ENCODE results near the gene ILF2. TPM values are rescaled to one million over a fixed set of nuclear protein-coding genes. Genes with fewer than 3 reads are reported as not detected.
A peak's percentile ranks its signal among the peaks of the same experiment; 100 is the strongest.

The ILF2 gene
- total and polyA plus RNA-seq, 7 donors: 59.8 to 166 (median 88.3) TPM

DNA sequence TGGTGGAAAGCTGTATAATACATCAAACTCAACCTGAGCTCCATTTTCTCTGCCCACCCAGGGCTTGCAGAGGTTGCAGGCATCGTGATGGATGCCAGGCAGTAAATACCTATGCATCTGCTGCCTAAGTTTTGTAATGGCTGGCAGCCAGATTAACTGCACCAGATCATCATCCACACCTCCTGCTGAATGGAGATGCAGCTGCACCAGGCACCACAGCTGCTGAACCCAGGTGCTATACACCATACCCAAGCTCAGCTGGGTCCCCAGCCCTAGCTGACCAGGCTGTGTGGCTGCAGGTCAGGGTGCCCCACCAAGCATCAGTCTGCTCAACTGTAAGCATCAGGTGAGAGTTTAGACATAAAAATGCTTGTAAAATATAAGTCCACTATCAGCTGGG is 19.0 kb downstream of the ILF2 start:
- H3K4me1 ChIP-seq: no peaks in the 10 kb centered on the region
- peak; percentile 40 for DNase-seq
- no peaks in the 10 kb centered on the region for H3K27me3 ChIP-seq
- no peaks in the 10 kb centered on the region for H3K9me3 ChIP-seq
- no peak overlapping the region for H3K4me3 ChIP-seq
- no peak overlapping the region for H3K27ac ChIP-seq
- TF ChIP-seq, protein P1, sequence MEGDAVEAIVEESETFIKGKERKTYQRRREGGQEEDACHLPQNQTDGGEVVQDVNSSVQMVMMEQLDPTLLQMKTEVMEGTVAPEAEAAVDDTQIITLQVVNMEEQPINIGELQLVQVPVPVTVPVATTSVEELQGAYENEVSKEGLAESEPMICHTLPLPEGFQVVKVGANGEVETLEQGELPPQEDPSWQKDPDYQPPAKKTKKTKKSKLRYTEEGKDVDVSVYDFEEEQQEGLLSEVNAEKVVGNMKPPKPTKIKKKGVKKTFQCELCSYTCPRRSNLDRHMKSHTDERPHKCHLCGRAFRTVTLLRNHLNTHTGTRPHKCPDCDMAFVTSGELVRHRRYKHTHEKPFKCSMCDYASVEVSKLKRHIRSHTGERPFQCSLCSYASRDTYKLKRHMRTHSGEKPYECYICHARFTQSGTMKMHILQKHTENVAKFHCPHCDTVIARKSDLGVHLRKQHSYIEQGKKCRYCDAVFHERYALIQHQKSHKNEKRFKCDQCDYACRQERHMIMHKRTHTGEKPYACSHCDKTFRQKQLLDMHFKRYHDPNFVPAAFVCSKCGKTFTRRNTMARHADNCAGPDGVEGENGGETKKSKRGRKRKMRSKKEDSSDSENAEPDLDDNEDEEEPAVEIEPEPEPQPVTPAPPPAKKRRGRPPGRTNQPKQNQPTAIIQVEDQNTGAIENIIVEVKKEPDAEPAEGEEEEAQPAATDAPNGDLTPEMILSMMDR (IDR thresholded peaks at IDR 0.05): no peak
- TF ChIP-seq EP300 (IDR thresholded peaks at IDR 0.05) (no peak), POLR2A (IDR thresholded peaks at IDR 0.05) (no peak), POLR2AphosphoS5 (IDR thresholded peaks at IDR 0.05) (no peak)
- H3K36me3 ChIP-seq: peaks cover 0 to 4% (median 2%) of the 10 kb centered on the region in 4 donors
- WGBS, 2 donors: 31 to 72% methylated on average over 1 of the region's 1 CpG
- intact Hi-C loops (cut with DNase I): no loop called here

GRCh38 chr1:153649863-153650235 is 20.9 kb downstream of the ILF2 start:
- Histone ChIP-seq H3K36me3 (peaks cover 9 to 23% (median 17%) of the 10 kb centered on the region in 4 donors), H3K4me1 (no peaks in the 10 kb centered on the region), H3K4me3 (no peak overlapping the region), H3K27ac (no peak overlapping the region), H3K27me3 (no peaks in the 10 kb centered on the region), H3K9me3 (no peaks in the 10 kb centered on the region)
- intact Hi-C loops (cut with DNase I): no loop called here
- DNase-seq: no peak
- 67 to 88% methylated on average over 2 of the region's 2 CpGs for WGBS, 2 donors
- TF ChIP-seq, protein P1 (IDR thresholded peaks at IDR 0.05): no peak
- no peak for TF ChIP-seq POLR2AphosphoS5 (IDR thresholded peaks at IDR 0.05)

DNA sequence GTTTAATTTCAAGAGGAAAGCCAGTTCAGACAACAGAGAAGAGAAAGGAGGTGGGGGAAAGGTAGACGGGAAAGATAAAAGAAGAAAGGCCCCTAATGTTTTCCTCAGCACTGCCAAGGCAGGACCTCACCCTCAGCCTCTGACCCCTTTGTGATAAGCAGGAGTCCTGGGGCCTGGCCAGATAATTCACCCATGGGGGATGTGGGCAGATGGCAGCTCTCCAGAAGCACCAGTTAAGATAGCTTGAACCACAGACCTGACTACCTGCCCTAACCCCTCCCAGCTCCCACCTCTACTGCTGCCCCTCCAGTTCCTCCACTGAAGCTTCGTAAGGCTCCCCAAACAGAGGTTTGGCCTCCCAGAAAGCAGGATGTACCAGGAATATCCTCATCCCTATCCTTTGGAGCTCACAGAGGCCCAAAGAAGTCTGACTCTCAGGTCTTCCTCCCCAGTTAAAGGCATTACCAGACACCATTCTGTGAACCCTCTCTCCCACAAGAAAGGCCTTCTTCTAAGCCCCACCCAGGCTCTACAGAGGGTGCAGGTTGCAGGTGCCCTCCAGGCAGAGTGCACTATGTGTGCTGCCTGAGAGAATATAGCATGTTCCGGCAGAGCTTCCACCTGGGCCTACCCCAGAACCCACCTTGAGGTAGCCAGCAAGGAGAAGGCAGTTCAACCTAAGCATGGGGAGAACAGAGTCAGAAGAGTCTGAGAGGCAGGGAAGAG is 21.5 kb downstream of the ILF2 start:
- Histone ChIP-seq H3K27me3 (no peaks in the 10 kb centered on the region), H3K9me3 (no peaks in the 10 kb centered on the region), H3K36me3 (peaks cover 9 to 29% (median 20%) of the 10 kb centered on the region in 4 donors), H3K4me3 (no peak overlapping the region), H3K4me1 (peaks cover 0 to under 1% (median 0%) of the 10 kb centered on the region in 4 donors), H3K27ac (no peak overlapping the region)
- no peak for DNase-seq
- TF ChIP-seq POLR2A (IDR thresholded peaks at IDR 0.05): no peak
- no peak for TF ChIP-seq EP300 (IDR thresholded peaks at IDR 0.05)
- TF ChIP-seq, protein P1 (IDR thresholded peaks at IDR 0.05): no peak
- no peak for TF ChIP-seq POLR2AphosphoS5 (IDR thresholded peaks at IDR 0.05)
- WGBS, 2 donors: 47 to 52% methylated on average over 3 of the region's 3 CpGs
- intact Hi-C loops (cut with DNase I): no loop called here

- Histone ChIP-seq H3K4me3 (no peak overlapping the region), H3K27me3 (no peaks in the 10 kb centered on the region), H3K27ac (peak overlapping the region in 1 of 4 donors; percentile 13), H3K36me3 (peaks cover 12 to 40% (median 27%) of the 10 kb centered on the region in 4 donors), H3K9me3 (no peaks in the 10 kb centered on the region), H3K4me1 (peaks cover 0 to 13% (median 8%) of the 10 kb centered on the region in 4 donors)
- intact Hi-C loops (cut with DNase I): no loop called here
- peak in 2 of 4 donors; percentile 38 to 40 for TF ChIP-seq POLR2AphosphoS5 (IDR thresholded peaks at IDR 0.05)
- TF ChIP-seq, protein P1 (IDR thresholded peaks at IDR 0.05): no peak
- no peak for DNase-seq
- WGBS, 2 donors: 84 to 92% methylated on average over 10 of the region's 10 CpGs
Measured at GRCh38 chr1:153648000-153648643, 22.7 kb downstream of the ILF2 start.
